NCI-H2196 (cell line): ENCODE results near the gene OR1F1.
"Not testable (repeated sequence)": the region's sequence is repeated elsewhere in the genome, so short reads cannot be mapped to it uniquely, and the experiment has no call there.

ENCODE experiments used
- DNase-seq: peaks from one replicate; lab custom pipeline; 2025; ENCODE audit not compliant: unreplicated experiment; lab: John Stamatoyannopoulos, UW

OR1F1 gene

DNA sequence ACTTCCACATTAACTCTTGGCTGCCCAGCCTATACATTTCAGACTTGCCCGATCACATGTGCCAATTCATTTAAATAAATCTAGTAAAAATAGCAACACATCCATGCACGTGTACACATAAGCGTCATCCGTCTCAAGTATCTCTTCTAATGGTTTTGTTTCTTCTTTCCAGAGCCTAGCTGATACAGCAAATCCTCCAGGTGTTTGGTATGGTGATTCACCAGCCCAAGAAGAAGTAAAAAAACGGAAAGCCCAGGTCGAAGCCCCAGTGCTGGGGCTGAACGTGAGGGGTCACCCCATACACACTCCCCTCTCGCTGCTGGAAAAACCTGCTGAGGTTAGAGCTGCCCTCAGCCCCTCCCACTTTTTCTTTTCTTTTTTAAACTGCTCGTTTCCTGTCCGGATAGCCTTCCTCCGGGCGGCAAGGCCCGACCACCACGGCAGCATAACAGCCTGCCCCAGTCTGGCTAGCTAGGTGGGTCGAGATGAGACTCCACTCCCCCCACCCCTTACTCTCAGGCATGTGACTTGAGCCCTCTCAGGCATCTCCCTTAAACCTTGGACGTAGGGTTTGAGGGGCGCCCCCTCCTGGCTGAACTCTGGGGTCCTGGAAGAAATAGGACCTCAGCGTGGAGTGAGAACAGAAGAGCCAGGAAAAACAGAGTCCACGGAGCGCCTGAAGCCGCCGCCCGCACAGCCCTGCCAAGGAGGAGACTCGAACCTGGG is 13.9 kb upstream of the OR1F1 start:
- no peak for DNase-seq

DNA sequence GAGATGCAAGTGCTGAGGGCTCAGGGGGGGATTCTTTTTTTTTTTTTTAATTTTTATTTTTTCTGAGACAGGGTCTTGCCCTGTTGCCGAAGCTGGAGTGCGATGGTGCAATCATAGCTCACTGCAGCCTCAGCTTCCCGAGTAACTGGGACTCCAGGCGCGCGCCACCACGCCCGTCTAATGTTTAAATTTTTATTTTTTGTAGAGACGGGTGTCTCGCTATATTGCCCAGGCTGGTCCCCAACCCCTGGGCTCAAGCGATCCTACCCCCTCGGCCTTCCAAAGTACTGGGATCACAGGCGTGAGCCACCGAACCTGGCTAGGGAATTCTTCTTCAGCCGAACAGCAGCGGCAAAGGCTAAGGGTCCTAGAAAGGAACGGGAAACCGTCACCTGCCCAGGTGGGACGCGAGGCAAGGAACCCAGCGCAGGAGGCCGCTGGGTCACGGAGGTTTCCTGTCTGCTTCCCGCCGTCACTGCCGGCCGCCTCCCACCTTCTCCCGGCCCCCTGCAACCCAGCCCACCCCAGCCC is 13.3 kb upstream of the OR1F1 start:
- no peak for DNase-seq

DNA sequence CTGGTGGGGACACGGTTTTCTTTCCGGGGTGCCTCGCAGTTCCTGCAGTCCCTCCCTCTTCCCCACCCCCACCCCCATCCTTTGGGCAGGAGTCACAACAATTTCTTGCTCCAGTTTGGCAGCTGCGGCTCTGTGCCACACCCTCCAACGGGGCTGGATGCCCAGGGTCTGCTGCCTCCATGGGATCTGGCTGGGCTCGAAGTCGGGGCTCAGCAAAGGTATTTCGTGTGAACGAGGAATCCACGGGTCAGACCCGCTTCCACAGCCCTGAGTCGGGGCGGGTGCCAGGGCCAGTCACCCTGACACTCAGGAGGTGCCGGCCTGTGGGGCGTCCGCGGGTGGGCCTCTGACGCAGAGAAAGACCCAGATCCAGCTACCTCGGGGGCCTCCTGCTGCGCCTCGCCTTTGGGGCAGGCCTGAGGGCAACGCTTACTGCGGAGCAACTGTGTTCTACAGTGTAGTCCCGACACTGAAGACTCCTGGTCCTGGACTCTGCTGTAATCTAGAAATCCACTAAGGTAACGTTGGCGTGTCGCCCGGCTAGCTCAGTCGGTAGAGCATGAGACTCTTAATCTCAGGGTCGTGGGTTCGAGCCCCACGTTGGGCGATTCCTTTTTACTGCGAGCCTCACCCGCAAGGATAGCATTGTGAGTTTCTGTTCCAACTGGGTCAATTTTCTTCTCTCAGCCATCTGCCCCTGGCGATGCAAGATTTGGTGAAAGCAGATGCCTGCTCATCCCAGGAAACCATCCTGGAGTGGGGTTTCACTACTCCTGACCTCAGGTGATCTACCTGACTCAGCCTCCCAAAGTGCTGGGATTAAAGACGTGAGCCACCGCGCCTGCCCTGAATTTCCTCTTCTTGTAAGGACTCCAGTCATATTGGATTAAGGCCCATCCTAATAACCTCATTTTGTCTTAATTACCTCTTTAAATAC is 12.6 kb upstream of the OR1F1 start:
- DNase-seq, result no peak

DNA sequence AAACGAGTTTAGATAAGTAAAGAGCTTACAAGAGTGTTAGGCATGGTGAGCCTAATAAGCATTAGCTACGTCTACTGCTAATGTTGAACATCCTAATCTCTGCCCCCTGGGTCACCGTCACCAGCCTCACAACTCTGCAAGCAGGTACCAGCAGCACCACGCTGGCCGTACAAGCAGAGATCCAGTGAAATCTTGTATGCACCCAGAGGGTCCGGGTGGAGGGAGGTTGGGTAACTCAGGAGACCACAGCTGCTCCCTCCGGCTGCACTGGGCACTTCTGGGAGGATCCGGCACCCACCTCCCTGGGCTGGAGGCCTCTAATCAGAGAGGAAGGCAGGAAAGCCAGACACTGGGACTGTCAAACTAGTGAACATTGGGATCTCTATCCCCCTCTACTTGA is 8.4 kb upstream of the OR1F1 start:
- DNase-seq, result no peak

DNA sequence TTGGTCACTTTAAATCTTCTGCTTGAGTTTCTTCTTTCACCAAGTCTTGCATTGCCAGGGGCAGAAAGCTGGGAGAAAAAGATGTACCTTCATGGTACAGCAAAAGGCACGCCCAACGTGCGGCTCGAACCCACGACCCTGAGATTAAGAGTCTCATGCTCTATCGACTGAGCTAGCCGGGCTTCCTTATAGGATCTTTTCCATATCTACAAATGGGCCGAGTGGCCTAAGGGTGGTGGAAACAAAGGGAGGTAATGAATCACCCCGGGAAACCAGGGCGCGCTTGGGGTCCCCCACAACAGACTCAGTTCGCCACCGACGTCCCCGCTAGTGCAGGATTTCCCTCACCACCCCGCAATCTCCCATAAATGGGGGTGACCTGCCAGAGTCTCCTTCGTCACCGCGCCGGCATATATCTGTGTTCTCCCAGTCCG is 7.5 kb upstream of the OR1F1 start:
- DNase-seq, result no peak

DNA sequence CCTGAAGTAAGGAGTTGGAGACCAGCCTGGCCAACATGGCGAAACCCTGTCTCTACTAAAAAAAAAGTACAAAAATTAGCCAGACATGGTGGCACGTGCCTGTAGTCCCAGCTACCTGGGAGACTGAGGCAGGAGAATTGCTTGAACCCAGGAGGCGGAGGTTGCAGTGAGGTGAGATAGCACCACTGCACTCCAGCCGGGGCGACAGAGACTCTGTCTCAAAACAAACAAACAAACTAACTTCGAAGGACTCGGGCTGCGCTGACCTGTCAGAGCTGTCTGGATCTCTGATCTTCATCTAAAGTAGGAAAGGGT is 5.8 kb upstream of the OR1F1 start:
- not testable (repeated sequence) for DNase-seq

DNA sequence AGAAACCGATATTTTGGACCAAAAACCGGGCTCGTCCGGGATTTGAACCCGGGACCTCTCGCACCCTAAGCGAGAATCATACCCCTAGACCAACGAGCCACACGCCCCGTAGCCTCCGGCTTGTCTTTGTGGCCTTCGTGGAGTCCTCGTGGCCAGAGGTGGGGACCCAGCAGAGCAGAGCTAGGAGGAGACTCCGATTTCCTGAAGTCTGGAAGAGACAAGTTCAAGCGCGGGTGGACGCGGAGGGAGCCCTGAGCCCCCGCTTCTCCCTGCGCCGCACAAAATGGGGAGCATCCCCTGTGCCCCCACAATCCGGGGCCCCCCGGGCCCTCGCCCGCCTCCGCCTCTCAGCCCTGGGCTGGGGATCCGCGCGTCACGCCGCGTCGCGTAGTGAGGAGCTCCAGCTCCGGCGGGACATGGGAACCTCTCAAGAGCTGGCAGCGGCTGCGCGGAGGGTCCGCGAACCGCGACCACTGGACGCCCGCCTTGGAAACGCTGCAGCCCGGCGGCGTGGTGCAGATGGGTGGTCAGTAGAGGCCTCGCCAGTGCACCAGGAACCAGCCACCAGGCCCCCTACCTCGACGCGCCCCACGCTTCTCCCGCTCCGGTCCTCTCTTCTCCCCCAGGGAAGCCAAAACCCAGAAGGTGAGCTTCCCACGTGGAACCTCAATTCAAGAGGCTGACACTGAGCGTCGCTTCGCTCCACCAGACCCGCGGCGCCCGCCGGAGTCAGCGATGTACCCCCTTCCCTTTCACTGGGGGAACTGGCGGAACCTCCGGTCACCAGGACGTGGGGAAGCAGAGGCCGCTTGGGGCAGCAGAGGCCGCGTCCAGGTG is 5.2 kb upstream of the OR1F1 start:
- no peak for DNase-seq

DNA sequence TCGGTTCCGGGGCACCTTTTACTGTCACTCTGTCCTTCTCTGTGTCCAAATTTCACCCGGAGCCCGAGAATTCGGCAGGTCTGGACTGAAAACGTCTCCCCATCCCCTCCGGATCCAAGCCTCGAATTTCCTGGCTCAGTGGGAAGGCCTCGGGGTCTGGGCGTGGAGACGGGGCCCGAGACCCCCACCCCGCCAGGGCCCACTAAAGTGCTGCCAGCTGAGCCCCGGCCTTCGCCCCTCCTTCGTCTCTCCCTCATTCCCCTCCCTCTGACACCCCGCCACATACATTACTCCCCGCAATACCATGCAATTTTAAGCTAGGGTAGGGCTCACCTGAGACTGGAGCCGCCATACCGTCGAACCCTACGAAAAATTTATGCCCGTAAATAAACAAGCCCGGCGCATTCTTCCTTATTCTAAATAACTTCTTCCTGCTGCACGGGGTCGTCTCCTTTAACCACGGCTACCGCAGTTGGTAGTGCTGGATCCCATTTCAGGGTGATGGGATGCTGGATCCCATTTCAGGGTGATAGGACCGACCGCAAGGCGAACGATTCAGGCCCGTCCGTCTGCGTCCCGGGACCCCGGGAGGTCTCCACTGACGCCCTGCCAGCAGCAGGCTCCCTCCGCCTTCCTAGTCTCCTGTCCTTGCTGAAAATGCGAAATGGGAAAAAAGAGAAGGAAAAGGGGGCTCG is 4.4 kb upstream of the OR1F1 start:
- no peak for DNase-seq

DNA sequence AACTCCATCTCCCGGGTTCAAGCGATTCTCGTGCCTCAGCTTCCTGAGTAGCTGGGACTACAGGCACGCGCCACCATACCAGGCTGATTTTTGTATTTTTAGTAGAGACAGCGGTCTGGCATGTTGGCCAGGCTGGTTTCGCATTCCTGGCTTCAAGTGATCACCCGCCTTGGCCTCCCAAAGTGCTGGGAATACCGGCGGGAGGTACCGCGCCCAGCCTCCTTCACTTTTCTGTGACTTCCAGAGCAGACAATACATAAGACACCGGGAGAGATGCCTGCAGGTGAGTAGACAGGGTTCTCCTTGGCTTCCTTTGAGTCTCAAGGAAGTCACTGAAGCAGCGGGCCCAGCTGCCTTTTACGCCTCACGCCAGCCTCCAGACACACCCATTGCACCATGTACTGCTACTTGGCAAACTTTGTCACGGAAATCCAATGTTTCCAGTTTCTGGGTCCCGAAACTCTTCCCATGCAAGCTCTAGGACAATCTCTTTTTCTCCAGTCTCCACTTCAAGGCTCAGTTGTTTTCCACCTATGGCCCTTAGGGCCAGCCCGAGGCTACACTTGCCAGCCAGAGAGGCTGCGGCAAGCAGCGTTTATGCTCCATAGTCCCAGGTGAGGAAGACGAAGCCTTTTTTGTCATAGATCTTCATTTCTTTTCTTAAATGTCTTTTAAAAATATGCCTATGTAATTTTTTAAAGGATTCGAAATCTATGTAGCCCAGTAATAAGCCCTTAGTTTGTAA is 886 bp upstream of the OR1F1 start:
- no peak for DNase-seq

DNA sequence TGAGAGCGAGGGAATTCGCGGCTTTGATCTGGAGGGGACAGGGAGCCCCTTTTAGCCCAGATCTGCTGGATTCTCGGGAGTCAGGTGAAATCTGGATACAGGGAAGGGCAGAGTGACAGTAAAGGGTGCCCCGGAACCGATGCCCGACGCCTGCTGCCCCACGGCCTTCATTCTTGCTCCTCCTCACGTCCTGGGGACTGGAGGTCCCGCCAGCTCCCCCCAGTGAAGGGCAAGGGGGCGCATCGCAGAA is 596 bp downstream of the OR1F1 start:
- DNase-seq, result no peak

DNA sequence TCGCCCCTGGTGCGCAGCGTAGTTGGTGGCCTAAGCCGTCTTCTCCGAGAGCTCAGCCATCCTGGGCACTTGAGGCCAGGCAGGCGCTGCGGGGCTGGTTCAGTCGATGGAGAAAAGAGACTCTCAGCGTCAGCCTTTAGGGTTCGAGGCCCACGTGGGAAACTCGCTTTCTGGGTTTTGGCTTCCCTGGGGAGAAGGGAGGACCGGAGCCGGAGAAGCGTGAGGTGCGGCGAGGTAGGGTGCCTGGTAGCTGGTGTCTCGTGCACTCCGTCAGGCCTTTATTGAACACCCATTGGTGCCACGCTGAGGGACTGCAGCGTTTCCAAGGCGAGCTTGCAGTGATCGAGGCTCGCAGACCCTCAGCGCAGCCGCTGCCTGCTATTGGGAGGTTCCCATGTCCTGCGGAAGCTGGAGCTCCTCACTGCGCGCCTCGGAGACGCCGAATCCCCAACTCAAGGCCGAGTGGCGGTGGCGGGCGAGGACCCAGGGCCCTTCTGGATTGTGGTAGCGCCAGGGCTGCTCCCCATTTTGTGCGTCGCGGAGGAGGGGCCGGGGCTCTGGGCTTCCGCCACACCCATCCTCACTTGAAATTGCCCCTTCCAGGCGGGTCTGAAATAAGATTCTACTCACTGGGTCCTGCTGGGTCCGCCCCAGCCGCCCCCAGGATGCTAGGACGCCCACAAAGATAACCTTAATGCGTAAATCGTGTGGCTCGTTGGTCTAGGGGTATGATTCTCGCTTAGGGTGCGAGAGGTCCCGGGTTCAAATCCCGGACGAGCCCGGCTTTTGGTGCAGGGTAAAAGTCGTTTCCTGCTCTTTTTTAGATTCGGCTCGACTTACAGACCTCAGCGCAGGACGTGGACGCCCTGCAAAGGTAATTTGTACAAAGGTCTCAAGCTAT is 1.2 kb downstream of the OR1F1 start:
- DNase-seq, result no peak

DNA sequence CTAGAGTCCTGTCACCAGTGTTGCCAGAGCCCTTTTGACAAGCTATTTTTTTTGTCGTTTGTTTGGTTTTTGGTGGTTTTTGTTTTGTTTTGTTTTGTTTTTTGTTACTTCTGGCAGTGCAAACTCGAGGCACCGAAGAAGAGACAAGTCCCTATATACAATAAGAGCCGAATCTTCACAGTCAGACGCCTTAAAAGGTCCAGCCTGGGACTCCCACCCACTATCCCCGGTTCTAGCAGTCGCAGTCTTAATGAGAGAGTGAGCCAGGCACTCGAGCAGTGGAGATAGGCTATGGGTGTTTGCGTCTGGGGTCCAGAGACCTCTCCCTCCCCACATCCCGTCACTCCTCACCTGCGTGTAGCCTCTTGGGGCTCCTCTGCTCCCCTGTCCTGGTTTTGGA is 1.9 kb downstream of the OR1F1 start:
- no peak for DNase-seq

DNA sequence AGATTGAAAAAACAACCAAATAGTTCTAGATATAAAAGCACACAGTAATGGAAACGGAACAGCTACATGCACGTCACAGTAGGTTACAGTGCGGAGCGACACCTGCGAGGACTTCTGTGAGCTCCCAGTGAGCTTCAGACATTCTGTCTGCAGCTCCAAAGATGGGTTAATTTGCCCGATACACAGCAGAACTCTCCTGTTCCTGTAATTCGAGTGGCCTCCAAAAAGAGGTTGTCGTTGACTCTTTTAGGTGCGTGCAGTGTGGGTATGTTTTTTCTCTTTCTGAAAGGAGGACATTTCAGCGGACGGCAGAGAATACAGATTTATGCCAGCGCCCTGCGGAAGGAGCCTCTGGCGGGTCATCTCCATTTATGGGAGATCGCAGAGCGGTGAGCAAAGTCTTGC is 2.9 kb downstream of the OR1F1 start:
- DNase-seq, result no peak

DNA sequence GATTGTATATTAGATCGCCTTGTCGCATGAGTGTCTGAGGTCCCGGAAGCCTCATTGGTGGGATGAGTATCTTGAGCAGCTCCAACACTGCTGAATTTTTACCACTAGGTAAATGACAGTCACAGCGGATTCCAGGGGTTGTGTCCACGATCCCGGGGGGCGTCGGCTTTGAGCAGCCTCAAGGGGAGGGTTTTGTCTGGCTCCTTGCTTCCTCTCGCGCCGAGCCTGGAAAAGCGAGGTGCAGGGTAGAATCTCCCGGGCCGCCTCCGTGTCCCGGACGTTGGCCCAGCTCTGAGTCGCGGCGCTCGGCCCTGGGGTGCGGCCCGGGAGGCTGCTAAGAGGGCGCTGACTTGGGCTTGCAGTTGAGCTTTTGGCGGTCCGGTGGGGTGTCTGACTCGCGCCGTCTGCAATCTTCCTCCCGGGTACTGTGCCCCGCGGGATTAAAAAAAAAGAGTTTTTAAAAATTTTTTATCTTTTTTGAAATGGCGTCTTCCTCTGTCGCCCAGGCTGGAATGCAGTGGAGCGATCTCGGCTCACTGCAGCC is 4.5 kb downstream of the OR1F1 start:
- DNase-seq, result no peak

DNA sequence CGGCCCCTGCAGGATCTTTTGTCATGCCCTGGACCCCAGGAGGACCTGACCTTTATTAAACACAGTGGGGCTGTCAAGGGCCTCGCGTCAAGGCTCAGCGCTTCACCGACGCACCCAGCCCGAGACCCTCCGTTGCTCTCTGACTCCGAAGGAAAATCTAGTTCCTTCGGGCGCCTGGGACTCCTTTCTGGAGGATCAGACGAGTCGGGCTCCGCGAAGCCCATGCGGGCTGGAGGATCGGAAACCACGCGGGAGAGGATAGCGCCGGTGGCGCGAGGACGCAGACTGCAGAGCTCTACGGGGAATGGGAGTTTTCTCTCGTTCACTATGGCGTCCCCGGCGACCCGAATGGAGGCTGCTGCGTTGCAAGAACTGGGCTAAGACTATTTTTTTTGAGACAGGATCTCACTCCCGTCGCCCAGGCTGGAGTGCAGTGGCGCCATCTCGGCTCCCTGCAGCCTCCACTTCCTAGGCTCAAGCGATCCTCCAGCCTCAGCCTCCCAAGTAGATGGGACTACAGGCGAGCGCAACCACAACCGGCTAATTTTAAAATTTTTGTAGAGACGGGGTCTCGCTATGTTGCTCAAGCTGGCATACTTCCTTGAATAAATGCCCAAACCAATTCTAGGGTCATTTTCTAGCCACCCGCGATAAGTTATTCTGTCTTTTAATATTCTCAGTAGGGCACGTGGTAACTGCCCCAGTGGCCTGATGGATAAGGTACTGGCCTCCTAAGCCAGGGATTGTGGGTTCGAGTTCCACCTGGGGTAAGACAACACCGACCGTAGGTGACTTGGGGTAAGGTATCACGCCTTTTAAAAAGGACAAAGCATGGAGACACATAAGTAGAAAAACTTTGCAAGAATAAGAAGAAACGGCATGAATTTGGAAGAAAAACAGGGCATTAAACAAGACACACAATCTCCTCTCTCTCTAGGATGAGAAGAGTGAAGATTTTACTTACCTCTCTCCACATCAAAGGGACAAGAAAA is 5.5 kb downstream of the OR1F1 start:
- no peak for DNase-seq

DNA sequence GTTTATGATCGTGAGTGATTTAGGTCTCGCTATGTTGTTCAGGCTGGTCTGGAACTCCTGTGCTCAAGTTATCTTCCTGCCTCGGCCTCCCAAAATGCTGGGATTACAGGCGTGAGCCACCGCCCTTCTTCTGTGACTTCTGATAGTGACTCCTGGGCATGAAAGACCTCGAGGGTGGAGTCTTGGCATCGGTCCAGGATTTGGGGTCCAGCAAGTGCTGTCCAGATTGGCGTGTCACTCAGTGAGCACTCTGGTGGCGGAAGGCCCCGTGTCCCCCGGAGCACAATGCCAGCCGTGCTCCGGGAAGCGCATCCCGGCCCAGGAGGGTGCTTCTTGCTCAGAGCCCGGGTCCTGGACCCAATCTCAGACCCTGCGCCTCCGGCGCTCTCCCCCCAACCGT is 6.8 kb downstream of the OR1F1 start:
- DNase-seq, result no peak

DNA sequence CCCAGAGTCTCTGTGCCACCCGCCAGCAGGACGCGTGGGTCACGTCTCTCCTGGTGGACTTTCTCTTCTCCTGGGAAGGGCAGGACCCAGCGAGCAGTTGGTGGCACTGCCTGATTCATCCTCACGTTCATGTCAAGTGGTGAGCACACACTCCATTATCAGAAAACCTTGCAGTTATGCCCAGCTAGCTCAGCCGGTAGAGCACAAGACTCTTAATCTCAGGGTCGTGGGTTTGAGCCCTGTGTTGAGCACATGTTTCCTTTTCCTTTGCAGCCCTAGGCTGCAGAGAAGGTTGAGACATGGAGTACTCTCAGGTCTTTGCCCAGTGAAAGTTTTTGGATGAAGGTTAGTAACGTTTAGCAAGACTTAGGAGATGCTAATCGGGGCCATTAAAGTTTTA is 8.0 kb downstream of the OR1F1 start:
- DNase-seq, result no peak
